Central memory CD4-positive, alpha-beta T cell (primary cell): ENCODE measurements around the gene PNMA6E.

Source experiments
- DNase-seq: peaks from one replicate; pipeline ENCODE4 v3.0.0; 2022

The PNMA6E gene

GRCh38 chrX:153382563-153383482, 18.3 kb downstream of the PNMA6E start:
- no peak for DNase-seq

- no peak for DNase-seq
Observed at GRCh38 chrX:153381684-153382532, 19.2 kb downstream of the PNMA6E start.

DNA sequence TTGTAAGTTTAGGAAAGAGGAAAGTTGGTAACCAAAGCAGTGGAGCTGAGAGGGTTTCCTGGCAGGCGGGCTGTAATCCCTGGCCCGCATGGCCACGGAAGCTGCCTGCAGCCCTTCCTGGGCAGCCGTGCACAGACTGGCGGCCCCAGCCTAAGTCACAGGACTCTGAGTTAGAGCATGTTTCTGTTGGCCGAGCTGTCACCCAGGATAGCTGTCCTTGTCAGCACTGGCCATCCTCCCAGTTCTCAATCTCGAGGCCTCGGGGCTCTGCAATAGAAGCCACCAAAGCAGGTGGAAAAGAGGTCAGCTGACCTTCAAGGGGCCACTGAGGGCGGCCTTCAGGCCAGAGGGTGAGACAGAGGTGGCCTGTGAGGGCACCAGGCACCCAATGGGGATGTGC, 20.5 kb downstream of the PNMA6E start:
- no peak for DNase-seq

DNA sequence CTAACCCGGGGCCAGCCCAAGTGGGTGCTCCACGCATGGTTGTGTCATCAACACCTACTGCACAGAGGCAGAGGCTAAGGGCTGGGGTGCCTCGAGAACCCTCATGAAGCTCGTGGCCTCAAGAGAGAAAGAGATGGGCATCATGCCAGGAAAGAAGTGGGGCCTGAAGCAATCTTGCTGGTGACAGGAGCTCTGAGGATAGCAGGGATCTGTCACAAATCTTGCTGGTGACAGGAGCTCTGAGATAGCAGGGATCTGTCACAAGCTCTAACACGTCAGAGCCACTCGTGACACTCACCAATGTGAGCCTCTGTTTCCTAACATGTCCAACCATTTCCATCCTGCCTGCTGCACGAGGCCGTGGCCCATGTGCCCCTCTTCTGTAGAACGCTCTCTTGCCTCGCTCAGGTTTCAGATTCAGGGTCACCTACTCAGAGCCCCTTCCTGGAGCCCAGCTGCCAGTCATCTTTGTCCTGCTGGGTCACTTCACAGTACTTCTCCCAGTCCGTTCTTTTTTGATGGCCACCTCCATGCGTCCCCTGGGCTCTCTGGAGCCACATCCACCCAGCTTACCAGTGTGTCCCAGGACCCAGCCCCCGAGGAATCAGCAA, 21.1 kb downstream of the PNMA6E start:
- no peak for DNase-seq

DNA sequence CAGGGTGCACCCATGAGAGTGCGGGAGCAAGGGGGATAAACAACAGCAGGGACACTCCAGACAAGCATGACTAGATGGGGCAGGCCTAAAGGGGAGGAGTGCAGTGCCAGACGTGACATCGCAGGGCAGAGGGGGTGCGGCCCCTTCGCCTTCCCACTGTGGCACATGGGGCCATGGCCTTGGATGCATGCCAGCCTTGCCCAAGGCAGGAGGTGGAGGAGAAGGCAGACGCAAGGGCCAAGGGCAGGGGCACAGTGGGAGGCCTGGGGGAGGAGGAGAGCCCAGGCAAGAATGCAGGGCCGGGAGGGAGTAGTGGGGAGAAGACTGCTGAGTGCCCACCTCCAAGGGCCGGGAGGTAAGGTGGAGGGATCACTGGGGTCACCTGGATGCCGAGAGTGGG, 21.6 kb downstream of the PNMA6E start:
- DNase-seq: no peak

- DNase-seq: no peak
Observed at GRCh38 chrX:153378607-153379006, 22.5 kb downstream of the PNMA6E start.

- DNase-seq: no peak
Observed at GRCh38 chrX:153377727-153378126, 23.4 kb downstream of the PNMA6E start.

- DNase-seq: no peak
Observed at GRCh38 chrX:153375571-153375970, 25.6 kb downstream of the PNMA6E start.

GRCh38 chrX:153374426-153374825, 26.7 kb downstream of the PNMA6E start:
- no peak for DNase-seq

GRCh38 chrX:153372949-153373348, 28.2 kb downstream of the PNMA6E start:
- no peak for DNase-seq

DNA sequence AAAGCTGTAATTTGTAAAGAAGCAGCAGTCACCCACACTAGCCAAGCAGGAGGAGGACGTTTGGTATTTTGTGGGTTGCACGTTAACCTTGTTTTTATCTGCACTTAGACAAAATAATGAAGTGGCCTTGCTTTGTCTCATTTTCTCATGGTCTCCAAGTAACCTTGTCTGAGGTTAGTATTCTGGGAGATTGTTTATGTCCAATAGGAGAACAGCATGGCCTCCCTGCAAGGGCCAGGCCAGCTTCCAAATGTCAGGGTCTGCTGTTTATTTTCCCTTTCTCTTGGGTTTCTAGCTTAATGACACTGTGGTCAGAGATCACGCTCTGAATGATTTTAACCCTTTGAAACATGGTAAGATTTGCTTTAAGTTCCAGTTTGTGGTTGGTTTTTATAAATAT, 29.9 kb downstream of the PNMA6E start:
- DNase-seq: no peak

- no peak for DNase-seq
Observed at GRCh38 chrX:153370293-153371055, 30.7 kb downstream of the PNMA6E start.

- no peak for DNase-seq
Observed at GRCh38 chrX:153366878-153367538, 34.1 kb downstream of the PNMA6E start.

- DNase-seq: no peak
Observed at GRCh38 chrX:153366119-153366518, 35.0 kb downstream of the PNMA6E start.

DNA sequence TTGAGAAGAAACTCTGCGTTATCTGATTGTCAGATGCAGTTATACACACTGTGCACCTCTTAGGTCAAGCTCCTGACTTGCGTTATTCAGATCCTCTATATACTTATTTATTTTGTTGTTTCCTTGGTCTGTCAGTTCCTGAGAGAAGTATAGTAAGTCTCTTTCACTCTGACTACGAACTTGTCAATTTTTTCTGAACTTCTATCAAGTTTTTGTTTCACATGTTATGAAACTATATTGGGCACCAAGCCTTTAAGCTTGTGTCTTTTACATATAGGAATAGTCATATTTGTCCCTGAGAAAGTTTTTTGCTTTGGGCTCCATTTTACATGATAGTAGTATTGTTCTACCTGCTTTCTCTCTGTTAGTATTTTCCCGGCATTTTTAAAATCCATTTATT, 35.5 kb downstream of the PNMA6E start:
- DNase-seq: no peak

- DNase-seq: no peak
Observed at GRCh38 chrX:153361781-153362397, 39.3 kb downstream of the PNMA6E start.

GRCh38 chrX:153357877-153358276, 43.3 kb downstream of the PNMA6E start:
- DNase-seq: no peak

DNA sequence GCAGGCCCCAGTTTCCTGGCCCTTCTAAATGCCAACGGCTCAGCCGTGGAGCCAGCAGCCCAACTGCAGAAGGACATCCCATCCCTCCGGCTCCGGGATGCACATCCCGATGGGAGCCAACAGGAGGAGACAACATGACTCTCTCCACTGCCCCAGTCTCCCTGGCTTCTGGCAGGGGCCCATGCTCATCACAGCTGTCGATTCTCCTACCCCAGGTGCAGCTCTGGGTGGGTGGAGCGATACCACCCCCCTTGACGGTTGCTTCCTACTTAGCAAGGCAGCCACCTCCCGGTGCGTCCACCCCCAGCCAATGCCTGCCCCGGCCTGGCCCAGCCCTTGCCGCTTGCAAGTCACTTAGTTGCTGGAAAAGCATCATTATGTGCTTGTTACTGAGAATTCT, 47.7 kb downstream of the PNMA6E start:
- no peak for DNase-seq

DNA sequence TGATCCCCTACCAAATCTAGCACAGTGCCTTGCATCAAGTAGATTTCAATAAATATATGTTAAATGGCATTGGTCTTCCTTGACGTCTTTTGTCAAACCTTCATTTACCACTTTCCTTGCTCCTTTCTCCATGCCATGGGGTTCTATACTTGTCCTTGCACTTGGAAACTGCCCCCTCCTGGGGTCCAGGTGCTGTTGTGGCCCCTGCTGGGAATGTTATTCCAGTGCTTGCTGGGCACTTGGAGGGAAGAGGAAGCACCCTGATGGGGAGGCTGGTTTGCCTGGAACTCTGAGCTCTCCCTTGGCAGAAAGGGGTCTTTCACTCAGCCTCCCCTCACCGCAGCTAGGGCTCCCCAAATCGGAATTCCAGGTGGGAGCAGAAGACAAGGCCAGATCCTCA, 48.3 kb downstream of the PNMA6E start:
- no peak for DNase-seq

DNA sequence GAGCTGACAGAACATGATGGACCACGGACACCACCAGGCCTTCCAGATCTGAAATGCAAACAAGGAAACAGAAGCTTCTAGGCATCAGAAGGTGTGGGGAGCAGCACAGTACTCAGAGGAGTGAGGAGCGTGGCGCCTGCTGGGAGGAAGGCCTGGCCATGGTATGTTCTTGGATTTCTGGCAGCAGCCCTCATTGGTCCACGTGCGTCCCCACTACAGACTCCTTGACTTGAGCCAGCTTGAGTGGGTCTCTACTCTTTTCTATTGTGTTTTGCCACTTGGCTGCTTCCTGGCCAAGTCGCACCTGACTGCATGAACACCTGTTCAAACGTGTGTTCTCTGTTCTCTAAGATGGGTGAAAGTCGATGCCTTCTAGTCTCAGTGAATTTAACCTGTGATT, 49.2 kb downstream of the PNMA6E start:
- DNase-seq: no peak

GRCh38 chrX:153349952-153350351, 51.2 kb downstream of the PNMA6E start:
- no peak for DNase-seq

DNA sequence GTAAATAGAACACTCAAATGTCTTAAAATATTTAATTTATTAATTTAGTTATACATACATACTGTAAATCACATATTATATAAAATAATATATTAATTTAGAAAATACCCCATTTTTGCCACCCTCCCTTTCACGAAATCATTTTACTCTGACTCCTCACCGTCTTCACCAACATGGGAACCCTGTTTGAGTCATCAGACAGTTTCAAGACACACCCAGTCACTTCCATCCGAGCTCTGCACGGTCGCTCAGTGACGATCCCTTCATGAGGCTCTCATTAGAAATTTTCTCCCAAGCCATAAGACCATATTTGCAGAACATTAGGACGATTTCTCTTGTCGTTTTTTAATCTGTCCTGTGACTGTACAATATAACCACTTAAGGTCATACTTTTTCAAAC, 52.7 kb downstream of the PNMA6E start:
- DNase-seq: no peak
